Neural cell (in vitro differentiated cells): ENCODE results near the gene ADGRB3. TPM values are rescaled to one million over a fixed set of nuclear protein-coding genes. Genes with fewer than 3 reads are reported as not detected.

Experiments
- H2AFZ ChIP-seq: fragments of 200-600, 300-800 bp; sonication (generic), shearing (Covaris generic); 2 replicates; pipeline ENCODE4 v1.6.0; 2014; ENCODE audit warnings: low read depth, mild to moderate bottlenecking, antibody characterized with exemption, low read length, moderate library complexity
- H3F3A ChIP-seq: fragments of 200-600 bp; shearing (Covaris generic); 2 replicates; pipeline ENCODE4 v1.6.1; 2016; ENCODE audit warnings: mild to moderate bottlenecking, moderate library complexity, mixed read lengths, antibody characterized with exemption, low read length; ENCODE audit not compliant: insufficient read depth, poor library complexity, severe bottlenecking
- H3K27ac ChIP-seq: fragments of 200-600, 300-800 bp; sonication (generic), shearing (Covaris generic); 2 replicates; pipeline ENCODE4 v1.5.1; 2014; ENCODE audit warnings: mild to moderate bottlenecking, low read length, moderate library complexity
- H3K27me3 ChIP-seq: fragments of 300-800, 200-600 bp; sonication (generic), shearing (Covaris generic); 2 replicates; pipeline ENCODE4 v1.6.0; 2014; ENCODE audit warnings: mild to moderate bottlenecking, low read depth, low read length, moderate library complexity; ENCODE audit not compliant: insufficient read depth
- H3K36me3 ChIP-seq: fragments of 300-800, 200-600 bp; sonication (generic), shearing (Covaris generic); 2 replicates; pipeline ENCODE4 v1.5.1; 2014; ENCODE audit warnings: mild to moderate bottlenecking, antibody characterized with exemption, low read length, moderate library complexity; ENCODE audit not compliant: insufficient read depth
- H3K4me2 ChIP-seq: fragments of 300-800, 200-600 bp; sonication (generic), shearing (Covaris generic); 2 replicates; pipeline ENCODE4 v1.6.0; 2014; ENCODE audit warnings: mild to moderate bottlenecking, low read length
- H3K4me3 ChIP-seq: fragments of 300-800, 200-600 bp; sonication (generic), shearing (Covaris generic); 2 replicates; pipeline ENCODE4 v1.5.1; 2014; ENCODE audit warnings: mild to moderate bottlenecking, low read length, moderate library complexity
- H3K79me2 ChIP-seq: fragments of 200-600 bp; shearing (Covaris generic); replicated peaks from 2 replicates; pipeline ENCODE4 v1.6.0; 2014; ENCODE audit warnings: mild to moderate bottlenecking, low read length, moderate library complexity; ENCODE audit not compliant: insufficient read depth
- H3K9ac ChIP-seq: fragments of 300-800, 200-600 bp; sonication (generic), shearing (Covaris generic); 2 replicates; pipeline ENCODE4 v1.6.1; 2016; ENCODE audit warnings: mild to moderate bottlenecking, low read length, mixed read lengths
- H3K9me2 ChIP-seq: fragments of 200-600 bp; shearing (Covaris generic); 2 replicates; pipeline ENCODE4 v1.6.1; 2016; ENCODE audit warnings: mild to moderate bottlenecking, low read length, mixed read lengths; ENCODE audit not compliant: insufficient read depth
- H3K9me3 ChIP-seq: fragments of 200-600, 300-800 bp; sonication (generic), shearing (Covaris generic); 2 replicates; pipeline ENCODE4 v1.6.1; 2016; ENCODE audit warnings: mild to moderate bottlenecking, mixed run types, low read length, moderate library complexity, mixed read lengths
- H4K20me1 ChIP-seq: fragments of 200-600 bp; shearing (Covaris generic); 2 replicates; pipeline ENCODE4 v1.6.1; 2016; ENCODE audit warnings: mild to moderate bottlenecking, mixed run types; ENCODE audit not compliant: insufficient read depth
- CTCF ChIP-seq: fragments of 450-650 bp; IDR thresholded peaks from 2 replicates; pipeline ENCODE4 v1.5.1; 2014; ENCODE audit warnings: antibody characterized with exemption, mild to moderate bottlenecking, moderate library complexity; ENCODE audit not compliant: poor library complexity, severe bottlenecking
- EP300 ChIP-seq: fragments of 450-650 bp; conservative IDR thresholded peaks from 2 replicates; pipeline ENCODE4 v1.6.1; 2014; ENCODE audit warnings: antibody characterized with exemption, mild to moderate bottlenecking, moderate library complexity; ENCODE audit not compliant: poor library complexity, severe bottlenecking
- EZH2 ChIP-seq: fragments of 200-600, 300-800 bp; shearing (Covaris generic), sonication (generic); IDR thresholded peaks from 2 replicates; pipeline ENCODE4 v1.6.1; 2014; ENCODE audit warnings: antibody characterized with exemption, low read length, borderline replicate concordance, mild to moderate bottlenecking; ENCODE audit not compliant: insufficient read depth, poor library complexity, severe bottlenecking
- MXI1 ChIP-seq: fragments of 450-650 bp; conservative IDR thresholded peaks from 2 replicates; pipeline ENCODE4 v1.6.1; 2014; ENCODE audit warnings: antibody characterized with exemption, mild to moderate bottlenecking; ENCODE audit not compliant: poor library complexity, severe bottlenecking
- POLR2AphosphoS5 ChIP-seq: IDR thresholded peaks from 2 replicates; pipeline ENCODE4 v1.6.1; 2012
- RAD21 ChIP-seq: fragments of 450-650 bp; conservative IDR thresholded peaks from 2 replicates; pipeline ENCODE4 v1.6.1; 2014; ENCODE audit warnings: antibody characterized with exemption, mild to moderate bottlenecking, moderate library complexity
- REST ChIP-seq: IDR thresholded peaks from 2 replicates; pipeline ENCODE4 v1.6.1; 2012; ENCODE audit warnings: borderline replicate concordance
- SMC3 ChIP-seq: fragments of 450-650 bp; conservative IDR thresholded peaks from 2 replicates; pipeline ENCODE4 v1.6.1; 2014; ENCODE audit warnings: antibody characterized with exemption, mild to moderate bottlenecking, moderate library complexity; ENCODE audit not compliant: poor library complexity
- TAF1 ChIP-seq: IDR thresholded peaks from 2 replicates; pipeline ENCODE4 v1.6.1; 2012; ENCODE audit warnings: low read depth
- polyA plus RNA-seq: library from polyadenylated mRNA; depleted of rRNA; stranded (reverse); fragments of >200 nt; gene quantifications from 2 replicates; pipeline ENCODE4 v1.2.3, GENCODE V29; 2014

ADGRB3 gene
- polyA plus RNA-seq, 1 donor from 2014 or later = 66.5 TPM

GRCh38 chr6:69263297-69263696, 628.2 kb downstream of the ADGRB3 start:
- TF ChIP-seq SMC3 = no peak
- TF ChIP-seq MXI1 = no peak
- no peak for TF ChIP-seq REST
- no peak for TF ChIP-seq TAF1
- TF ChIP-seq EP300 = no peak
- no peak for TF ChIP-seq POLR2AphosphoS5
- Histone ChIP-seq H3K27ac (no peak overlapping the region), H3K27me3 (no peaks in the 10 kb centered on the region), H3K79me2 (no peaks in the 10 kb centered on the region), H3K4me3 (no peak overlapping the region), H3K9me3 (no peaks in the 10 kb centered on the region), H2AFZ (no peak overlapping the region), H3K9me2 (no peaks in the 10 kb centered on the region), H3K9ac (no peak overlapping the region), H3K36me3 (no peaks in the 10 kb centered on the region), H3F3A (no peaks in the 10 kb centered on the region), H4K20me1 (no peaks in the 10 kb centered on the region), H3K4me2 (no peak overlapping the region)

GRCh38 chr6:69265090-69265489, 630.0 kb downstream of the ADGRB3 start:
- H3K9me3 ChIP-seq = no peaks in the 10 kb centered on the region
- no peaks in the 10 kb centered on the region for H3K9me2 ChIP-seq
- no peaks in the 10 kb centered on the region for H4K20me1 ChIP-seq
- H3K9ac ChIP-seq = no peak overlapping the region
- H3K4me3 ChIP-seq = no peak overlapping the region
- no peak overlapping the region for H3K27ac ChIP-seq
- H3K27me3 ChIP-seq = no peaks in the 10 kb centered on the region
- TF ChIP-seq POLR2AphosphoS5 (no peak), EP300 (no peak), RAD21 (no peak), REST (no peak), SMC3 (no peak), EZH2 (no peak), TAF1 (no peak), CTCF (no peak), MXI1 (no peak)
- H3K79me2 ChIP-seq = no peaks in the 10 kb centered on the region
- H3K4me2 ChIP-seq = no peak overlapping the region
- no peaks in the 10 kb centered on the region for H3K36me3 ChIP-seq
- no peaks in the 10 kb centered on the region for H3F3A ChIP-seq
- H2AFZ ChIP-seq = no peak overlapping the region
